H9 (cell line): ENCODE measurements around the gene CEP55. TPM values are rescaled to one million over a fixed set of nuclear protein-coding genes. Genes with fewer than 3 reads are reported as not detected.

Experiments used
- DNase-seq: peaks from one replicate; pipeline ENCODE4 v3.0.0-alpha.2; 2017
- H2AFZ ChIP-seq: one replicate; pipeline ENCODE4 v1.6.1; 2013; ENCODE audit warnings: mild to moderate bottlenecking, low read length, control low read depth, moderate library complexity
- H2AK5ac ChIP-seq: 2 replicates; pipeline ENCODE4 v1.6.1; 2013; ENCODE audit warnings: low read length, control low read depth, mixed read lengths; ENCODE audit not compliant: insufficient read length
- H2BK120ac ChIP-seq: one replicate; pipeline ENCODE4 v1.6.1; 2013; ENCODE audit warnings: low read depth, mild to moderate bottlenecking, low read length, control low read depth, inconsistent platforms; ENCODE audit not compliant: poor library complexity, severe bottlenecking
- H2BK12ac ChIP-seq: 2 replicates; pipeline ENCODE4 v1.6.1; 2013; ENCODE audit warnings: low read length, control low read depth, mixed read lengths, low read depth; ENCODE audit not compliant: insufficient read length
- H2BK15ac ChIP-seq: 2 replicates; pipeline ENCODE4 v1.6.1; 2013; ENCODE audit warnings: low read depth, low read length, control low read depth
- H2BK20ac ChIP-seq: one replicate; pipeline ENCODE4 v1.6.1; 2013; ENCODE audit warnings: low read depth, mild to moderate bottlenecking, low read length, control low read depth, inconsistent platforms; ENCODE audit not compliant: poor library complexity, severe bottlenecking
- H2BK5ac ChIP-seq: 2 replicates; pipeline ENCODE4 v1.6.1; 2013; ENCODE audit warnings: low read length, control low read depth, mixed read lengths; ENCODE audit not compliant: insufficient read length
- H3K14ac ChIP-seq: 2 replicates; pipeline ENCODE4 v1.6.1; 2013; ENCODE audit warnings: low read length, control low read depth; ENCODE audit not compliant: insufficient read depth
- H3K18ac ChIP-seq: 2 replicates; pipeline ENCODE4 v1.6.1; 2013; ENCODE audit warnings: low read depth, mild to moderate bottlenecking, mixed read lengths, low read length, control low read depth; ENCODE audit not compliant: insufficient read length
- H3K23ac ChIP-seq: 2 replicates; pipeline ENCODE4 v1.6.1; 2013; ENCODE audit warnings: low read length, control low read depth, mixed read lengths, low read depth; ENCODE audit not compliant: insufficient read length
- H3K23me2 ChIP-seq: 2 replicates; pipeline ENCODE4 v1.6.1; 2013; ENCODE audit warnings: low read depth, mild to moderate bottlenecking, mixed read lengths, low read length, control low read depth; ENCODE audit not compliant: insufficient read length, poor library complexity, severe bottlenecking
- H3K27ac ChIP-seq: 2 replicates; pipeline ENCODE4 v1.5.1; 2013; ENCODE audit warnings: low read length, control low read depth, mixed read lengths, low read depth; ENCODE audit not compliant: insufficient read length
- H3K27me3 ChIP-seq: 2 replicates; pipeline ENCODE4 v1.6.1; 2013; ENCODE audit warnings: low read length, control low read depth, inconsistent platforms; ENCODE audit not compliant: insufficient read depth
- H3K4ac ChIP-seq: 2 replicates; pipeline ENCODE4 v1.6.1; 2013; ENCODE audit warnings: low read depth, mild to moderate bottlenecking, control low read depth, inconsistent platforms, low read length, moderate library complexity
- H3K4me1 ChIP-seq: 2 replicates; pipeline ENCODE4 v1.6.1; 2013; ENCODE audit warnings: low read length, control low read depth, inconsistent platforms; ENCODE audit not compliant: insufficient read depth
- H3K4me2 ChIP-seq: 2 replicates; pipeline ENCODE4 v1.6.1; 2013; ENCODE audit warnings: low read length, control low read depth, mixed read lengths; ENCODE audit not compliant: insufficient read length, insufficient read depth
- H3K56ac ChIP-seq: 2 replicates; pipeline ENCODE4 v1.6.1; 2013; ENCODE audit warnings: low read depth, mild to moderate bottlenecking, mixed read lengths, low read length, control low read depth; ENCODE audit not compliant: insufficient read length
- H3K79me1 ChIP-seq: 2 replicates; pipeline ENCODE4 v1.6.1; 2013; ENCODE audit warnings: low read depth, mild to moderate bottlenecking, moderate library complexity, low read length, control low read depth, inconsistent platforms; ENCODE audit not compliant: insufficient read depth, poor library complexity, severe bottlenecking
- H3K79me2 ChIP-seq: 2 replicates; pipeline ENCODE4 v1.6.1; 2013; ENCODE audit warnings: low read length, control low read depth, inconsistent platforms; ENCODE audit not compliant: insufficient read depth
- H3K9ac ChIP-seq: 2 replicates; pipeline ENCODE4 v1.6.1; 2013; ENCODE audit warnings: low read length, control low read depth, mixed read lengths; ENCODE audit not compliant: insufficient read length; ENCODE audit errors: extremely low read depth
- H3K9me3 ChIP-seq: one replicate; pipeline ENCODE4 v1.6.1; 2013; ENCODE audit warnings: low read depth, low read length, inconsistent platforms; ENCODE audit not compliant: control insufficient read depth
- H3T11ph ChIP-seq: one replicate; pipeline ENCODE4 v1.6.1; 2013; ENCODE audit warnings: mild to moderate bottlenecking, low read length, control low read depth, inconsistent platforms
- H4K20me1 ChIP-seq: one replicate; pipeline ENCODE4 v1.6.1; 2013; ENCODE audit not compliant: control insufficient read depth, insufficient read length, insufficient read depth
- H4K5ac ChIP-seq: 2 replicates; pipeline ENCODE4 v1.6.1; 2013; ENCODE audit warnings: low read depth, mild to moderate bottlenecking, mixed read lengths, low read length, control low read depth; ENCODE audit not compliant: insufficient read length
- H4K8ac ChIP-seq: replicated peaks from 2 replicates; pipeline ENCODE4 v1.6.1; 2013; ENCODE audit warnings: low read length, control low read depth, mixed read lengths, low read depth; ENCODE audit not compliant: insufficient read length
- H4K91ac ChIP-seq: 2 replicates; pipeline ENCODE4 v1.6.1; 2013; ENCODE audit warnings: low read depth, mild to moderate bottlenecking, moderate library complexity, mixed read lengths, low read length, control low read depth; ENCODE audit not compliant: insufficient read length
- H3K27ac Mint-ChIP-seq, 3 experiments: 2 replicates in 2 of 3; 3 replicates in 1 of 3; pipeline ENCODE4 v1.8.0; 2020 to 2021; ENCODE audit warnings: mixed read lengths in 3 of 3, mild to moderate bottlenecking in 1 of 3, moderate library complexity in 1 of 3
- H3K27me3 Mint-ChIP-seq: 2 replicates; pipeline ENCODE4 v1.8.0; 2021; ENCODE audit warnings: low read depth, mild to moderate bottlenecking, moderate library complexity, mixed read lengths
- H3K36me3 Mint-ChIP-seq, 3 experiments: 2 replicates in 2 of 3; 3 replicates in 1 of 3; pipeline ENCODE4 v1.8.0; 2020 to 2021; ENCODE audit warnings: low read depth in 3 of 3, mixed read lengths in 3 of 3; ENCODE audit not compliant: insufficient read depth in 1 of 3
- H3K4me1 Mint-ChIP-seq, 2 experiments: 2 replicates each; pipeline ENCODE4 v1.8.0; 2020; ENCODE audit warnings: mixed read lengths in 2 of 2
- H3K4me3 Mint-ChIP-seq, 2 experiments: 2 replicates in 1 of 2; 3 replicates in 1 of 2; pipeline ENCODE4 v1.8.0; 2020 to 2021; ENCODE audit warnings: mild to moderate bottlenecking in 2 of 2, mixed read lengths in 2 of 2, moderate library complexity in 1 of 2
- H3K9me3 Mint-ChIP-seq, 2 experiments: 2 replicates in 1 of 2; 3 replicates in 1 of 2; pipeline ENCODE4 v1.8.0; 2020; ENCODE audit warnings: mild to moderate bottlenecking in 2 of 2, mixed read lengths in 2 of 2, moderate library complexity in 1 of 2
- CTCF ChIP-seq: fragments of 200-600 bp; sonication (generic); conservative IDR thresholded peaks from 3 replicates; pipeline ENCODE4 v1.8.0; 2021; ENCODE audit warnings: antibody characterized with exemption, mild to moderate bottlenecking
- WGBS: extraction: QIAGEN DNeasy Blood & Tissue Kit; methylation state at CpG from one replicate; pipeline ENCODE4 v1.1.7; 2013; ENCODE audit warnings: missing lambda C conversion rate, low lambda C conversion rate, mixed read lengths; ENCODE audit not compliant: insufficient read length; ENCODE audit errors: extremely low coverage; 5-methylcytosine and 5-hydroxymethylcytosine counted together
- total RNA-seq: library from RNA; stranded (reverse); gene quantifications from 2 replicates; pipeline ENCODE4 v1.2.1, GENCODE V29; 2021

CEP55 gene
- total RNA-seq, 1 experiment from 2014 or later, result 17.8 TPM

- H3K9me3 Mint-ChIP-seq, result no peaks in the 10 kb centered on the region; a peak in 1 of 5 replicates
- Histone ChIP-seq H3K4me2 (no peak overlapping the region), H3K4ac (no peak overlapping the region), H3T11ph (no peak overlapping the region), H2BK12ac (no peak overlapping the region), H3K23me2 (no peaks in the 10 kb centered on the region), H3K56ac (no peak overlapping the region), H2AFZ (no peak overlapping the region), H4K5ac (no peak overlapping the region), H3K9me3 (no peaks in the 10 kb centered on the region), H3K18ac (no peak overlapping the region), H3K14ac (no peak overlapping the region; the same call in 1 of the 2 replicates), H4K8ac (no peak overlapping the region), H3K9ac (no peak overlapping the region), H3K27ac (no peak overlapping the region), H4K20me1 (no peaks in the 10 kb centered on the region), H2BK120ac (no peak overlapping the region), H2AK5ac (no peak overlapping the region), H3K79me2 (no peaks in the 10 kb centered on the region), H3K79me1 (no peaks in the 10 kb centered on the region), H3K23ac (no peak overlapping the region), H3K4me1 (peaks cover 2% of the 10 kb centered on the region), H4K91ac (no peak overlapping the region), H3K27me3 (no peaks in the 10 kb centered on the region), H2BK15ac (no peak overlapping the region), H2BK20ac (no peak overlapping the region), H2BK5ac (no peak overlapping the region)
- H3K4me1 Mint-ChIP-seq, result peaks cover 18 to 22% of the 10 kb centered on the region in 2 experiments
- no peaks in the 10 kb centered on the region for H3K36me3 Mint-ChIP-seq
- TF ChIP-seq CTCF, result no peak
- no peak for DNase-seq
- H3K27me3 Mint-ChIP-seq, result no peaks in the 10 kb centered on the region
- H3K4me3 Mint-ChIP-seq, result no peak overlapping the region
- peak overlapping the region in 2 of 3 experiments; percentile 25 to 29; a peak in 1 of 7 replicates for H3K27ac Mint-ChIP-seq
- no CpG with 5 or more reads among the region's 4 CpGs for WGBS
Measured at GRCh38 chr10:93461109-93461806, 35.2 kb upstream of the CEP55 start.
